ENCODE results near the gene EMILIN2.
A peak's percentile ranks its signal among the peaks of the same experiment; 100 is the strongest.

The EMILIN2 gene

DNA sequence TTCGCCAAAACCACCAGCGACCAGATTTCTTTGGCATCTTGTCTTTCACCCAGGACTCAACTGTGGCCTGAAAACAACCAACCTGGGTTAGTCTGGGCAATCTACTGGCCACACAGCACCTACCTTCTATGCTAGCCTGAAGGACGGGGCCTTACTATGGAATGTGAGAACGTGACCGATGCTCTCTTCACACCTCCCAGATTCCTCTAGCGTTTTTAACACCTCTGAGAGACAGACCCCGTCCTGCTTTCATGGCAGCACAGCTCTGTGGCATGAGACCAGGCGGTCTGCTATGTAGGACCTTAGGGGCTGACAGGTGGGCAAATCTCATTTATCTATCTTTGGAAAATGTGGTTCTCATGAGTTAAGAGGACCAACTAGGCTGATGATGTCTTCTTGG, 80.9 kb downstream of the EMILIN2 start:
- no peak for DNase-seq (ENCODE audit: extremely low spot score)
- CTCF ChIA-PET, result no interaction called here
- no peak for TF ChIP-seq ZNF384 (IDR thresholded peaks at IDR 0.05)
- TF ChIP-seq TARDBP (IDR thresholded peaks at IDR 0.05), result no peak
- no peak for TF ChIP-seq ELF4 (IDR thresholded peaks at IDR 0.05)
- no peak for TF ChIP-seq LEF1 (IDR thresholded peaks at IDR 0.05; ENCODE audit: borderline replicate concordance)
- no peak for TF ChIP-seq HDGF (IDR thresholded peaks at IDR 0.05; ENCODE audit: borderline replicate concordance)
- TF ChIP-seq L3MBTL2 (conservative IDR thresholded peaks at IDR 0.05), result no peak
- no peak for TF ChIP-seq SUZ12 (IDR thresholded peaks at IDR 0.05)
- no peak for TF ChIP-seq SP1 (IDR thresholded peaks at IDR 0.05)
- TF ChIP-seq FOXM1 (IDR thresholded peaks at IDR 0.05; ENCODE audit: borderline replicate concordance), result no peak
- no peak for TF ChIP-seq BHLHE40 (IDR thresholded peaks at IDR 0.05; ENCODE audit: borderline replicate concordance)
- TF ChIP-seq FOXK2 (IDR thresholded peaks at IDR 0.05), result no peak
- no peak for TF ChIP-seq ARNT (IDR thresholded peaks at IDR 0.05)
- no peak for TF ChIP-seq NFRKB (IDR thresholded peaks at IDR 0.05)
- no peak for TF ChIP-seq CTBP1 (IDR thresholded peaks at IDR 0.05; ENCODE audit: borderline replicate concordance)
- no peak for TF ChIP-seq FOXA1 (IDR thresholded peaks at IDR 0.05)
- no peak for TF ChIP-seq PKNOX1 (IDR thresholded peaks at IDR 0.05)
- POLR2A ChIA-PET, result no interaction called here

- DNase-seq (ENCODE audit: extremely low spot score), result peak; percentile 28
- no peak for TF ChIP-seq L3MBTL2 (conservative IDR thresholded peaks at IDR 0.05)
- TF ChIP-seq SP1 (IDR thresholded peaks at IDR 0.05), result no peak
- no peak for TF ChIP-seq FOXA1 (IDR thresholded peaks at IDR 0.05)
- POLR2A ChIA-PET, result interaction anchor here (1.3 kb wide), 1 partner anchor 136 kb away, joined by 3 read pairs; no protein-coding TSS in a partner anchor
- CTCF ChIA-PET, result interaction anchor here (0.8 to 1.2 kb wide), 3 partner anchors 18 to 314 kb away, joined by 3 to 4 read pairs (median 3); no protein-coding TSS in a partner anchor
These were observed 85.7 kb downstream of the EMILIN2 start for GRCh38 chr18:2932247-2933181.

GRCh38 chr18:2933995-2934394, 87.2 kb downstream of the EMILIN2 start:
- CTCF ChIA-PET, result no interaction called here
- DNase-seq (ENCODE audit: extremely low spot score), result no peak
- TF ChIP-seq HDGF (IDR thresholded peaks at IDR 0.05; ENCODE audit: borderline replicate concordance), result no peak
- TF ChIP-seq NFRKB (IDR thresholded peaks at IDR 0.05), result no peak
- no peak for TF ChIP-seq PKNOX1 (IDR thresholded peaks at IDR 0.05)
- no peak for TF ChIP-seq FOXA1 (IDR thresholded peaks at IDR 0.05)
- no peak for TF ChIP-seq L3MBTL2 (conservative IDR thresholded peaks at IDR 0.05)
- TF ChIP-seq SP1 (IDR thresholded peaks at IDR 0.05), result no peak
- POLR2A ChIA-PET, result no interaction called here

DNA sequence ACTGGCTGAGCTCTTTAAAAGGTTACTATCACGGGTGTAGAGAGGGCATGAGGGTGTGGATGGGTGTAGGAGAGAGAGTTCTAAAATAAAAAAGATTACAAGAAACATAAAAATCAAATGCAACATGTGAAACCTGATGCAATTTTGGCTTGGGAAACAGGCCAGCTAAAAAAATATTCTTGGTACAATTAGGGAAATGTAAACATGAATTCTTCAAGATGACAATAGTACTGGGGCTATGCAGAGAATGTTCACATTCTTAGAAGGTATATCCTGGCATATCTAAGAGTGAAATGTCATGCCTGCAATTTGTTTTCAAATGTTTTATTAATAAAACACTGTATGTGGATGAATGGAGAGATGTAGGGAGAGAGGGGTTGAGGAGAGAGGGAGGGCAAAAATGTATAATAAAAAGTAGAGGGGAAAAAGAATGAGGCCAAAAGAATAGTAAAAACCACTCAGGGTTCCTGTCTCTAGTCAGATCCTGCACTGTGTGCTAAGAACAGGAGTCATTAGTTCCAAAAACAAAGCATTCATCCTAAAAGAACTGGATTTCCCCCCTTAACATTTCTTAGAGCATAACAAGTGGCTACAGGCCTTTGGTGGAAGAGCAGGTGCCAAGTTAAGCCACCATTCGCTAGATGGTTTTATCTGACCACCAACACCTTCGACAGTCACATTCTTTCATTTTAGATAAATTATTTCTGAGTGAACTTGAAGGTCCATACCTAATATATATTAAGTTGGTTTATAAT, 88.8 kb downstream of the EMILIN2 start:
- CTCF ChIA-PET, result no interaction called here
- POLR2A ChIA-PET, result interaction anchor here (0.6 kb wide), 1 partner anchor 11 kb away, joined by 4 read pairs; no protein-coding TSS in a partner anchor
- no peak for TF ChIP-seq L3MBTL2 (conservative IDR thresholded peaks at IDR 0.05)
- no peak for DNase-seq (ENCODE audit: extremely low spot score)

DNA sequence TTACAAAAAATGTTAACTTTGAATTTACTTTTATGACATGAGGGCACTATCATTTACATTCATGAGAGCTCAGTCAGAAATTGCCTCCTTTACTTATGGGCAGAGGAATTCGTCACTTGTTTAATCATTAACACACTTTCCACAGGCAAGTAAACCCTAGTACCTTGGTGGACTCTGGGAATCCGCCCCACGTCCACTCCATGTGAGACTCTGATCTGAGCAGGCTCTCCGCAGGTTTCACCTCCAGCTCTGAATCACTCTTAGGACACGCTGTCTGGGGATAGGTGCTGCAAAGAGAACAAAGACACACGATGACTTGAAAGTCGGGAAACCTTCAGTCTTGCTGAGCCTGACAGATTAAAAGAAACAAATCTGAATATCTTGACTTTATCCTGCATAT, 92.5 kb downstream of the EMILIN2 start:
- CTCF ChIA-PET, result no interaction called here
- POLR2A ChIA-PET, result no interaction called here
- no peak for DNase-seq (ENCODE audit: extremely low spot score)
- TF ChIP-seq SP1 (IDR thresholded peaks at IDR 0.05), result no peak
- TF ChIP-seq L3MBTL2 (conservative IDR thresholded peaks at IDR 0.05), result no peak
- no peak for TF ChIP-seq ZNF384 (IDR thresholded peaks at IDR 0.05)
- TF ChIP-seq BHLHE40 (IDR thresholded peaks at IDR 0.05; ENCODE audit: borderline replicate concordance), result no peak
- TF ChIP-seq FOXK2 (IDR thresholded peaks at IDR 0.05), result no peak
- no peak for TF ChIP-seq TARDBP (IDR thresholded peaks at IDR 0.05)
- TF ChIP-seq NFRKB (IDR thresholded peaks at IDR 0.05), result no peak
- no peak for TF ChIP-seq HDGF (IDR thresholded peaks at IDR 0.05; ENCODE audit: borderline replicate concordance)
- TF ChIP-seq CTBP1 (IDR thresholded peaks at IDR 0.05; ENCODE audit: borderline replicate concordance), result no peak
- no peak for TF ChIP-seq FOXA1 (IDR thresholded peaks at IDR 0.05)
- TF ChIP-seq SUZ12 (IDR thresholded peaks at IDR 0.05), result no peak
- no peak for TF ChIP-seq ARNT (IDR thresholded peaks at IDR 0.05)
- no peak for TF ChIP-seq FOXM1 (IDR thresholded peaks at IDR 0.05; ENCODE audit: borderline replicate concordance)
- TF ChIP-seq ELF4 (IDR thresholded peaks at IDR 0.05), result no peak
- TF ChIP-seq LEF1 (IDR thresholded peaks at IDR 0.05; ENCODE audit: borderline replicate concordance), result no peak
- no peak for TF ChIP-seq PKNOX1 (IDR thresholded peaks at IDR 0.05)

GRCh38 chr18:2948038-2948437, 101.2 kb downstream of the EMILIN2 start:
- CTCF ChIA-PET, result interaction anchor here (0.8 to 1.0 kb wide), 2 partner anchors 38 to 264 kb away, joined by 3 read pairs; no protein-coding TSS in a partner anchor
- no peak for TF ChIP-seq PKNOX1 (IDR thresholded peaks at IDR 0.05)
- no peak for TF ChIP-seq HDGF (IDR thresholded peaks at IDR 0.05; ENCODE audit: borderline replicate concordance)
- TF ChIP-seq CTBP1 (IDR thresholded peaks at IDR 0.05; ENCODE audit: borderline replicate concordance), result no peak
- POLR2A ChIA-PET, result no interaction called here
- no peak for DNase-seq (ENCODE audit: extremely low spot score)
